LNCAP (cell line): Measurements from ENCODE around the gene NCOA6.

Experiments used
- CTCF ChIP-seq: fragments of 450-650 bp; IDR thresholded peaks from 2 replicates; pipeline ENCODE4 v1.5.1; 2017; ENCODE audit warnings: mild to moderate bottlenecking

Gene NCOA6

GRCh38 chr20:34755367-34755766, 70.1 kb downstream of the NCOA6 start:
- TF ChIP-seq CTCF, result no peak

DNA sequence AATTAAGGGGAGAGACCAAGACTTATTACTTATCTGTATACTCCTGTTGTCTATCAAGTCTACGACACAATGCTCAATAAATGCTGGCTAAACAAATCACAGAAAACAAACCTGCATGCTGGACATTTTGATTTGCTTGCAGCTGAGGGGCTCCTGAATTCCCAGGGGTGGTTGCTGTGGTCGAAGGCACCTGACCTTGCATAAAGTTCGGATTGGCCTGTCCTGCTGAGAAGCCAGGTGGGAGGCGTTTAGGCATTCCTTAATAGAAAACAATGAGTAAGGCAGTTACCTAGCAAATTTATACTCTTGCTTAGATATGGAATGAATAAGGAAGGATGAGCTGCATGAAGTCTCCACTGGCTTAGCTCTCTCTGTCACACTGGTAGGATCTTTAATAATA, 70.8 kb downstream of the NCOA6 start:
- TF ChIP-seq CTCF, result no peak

DNA sequence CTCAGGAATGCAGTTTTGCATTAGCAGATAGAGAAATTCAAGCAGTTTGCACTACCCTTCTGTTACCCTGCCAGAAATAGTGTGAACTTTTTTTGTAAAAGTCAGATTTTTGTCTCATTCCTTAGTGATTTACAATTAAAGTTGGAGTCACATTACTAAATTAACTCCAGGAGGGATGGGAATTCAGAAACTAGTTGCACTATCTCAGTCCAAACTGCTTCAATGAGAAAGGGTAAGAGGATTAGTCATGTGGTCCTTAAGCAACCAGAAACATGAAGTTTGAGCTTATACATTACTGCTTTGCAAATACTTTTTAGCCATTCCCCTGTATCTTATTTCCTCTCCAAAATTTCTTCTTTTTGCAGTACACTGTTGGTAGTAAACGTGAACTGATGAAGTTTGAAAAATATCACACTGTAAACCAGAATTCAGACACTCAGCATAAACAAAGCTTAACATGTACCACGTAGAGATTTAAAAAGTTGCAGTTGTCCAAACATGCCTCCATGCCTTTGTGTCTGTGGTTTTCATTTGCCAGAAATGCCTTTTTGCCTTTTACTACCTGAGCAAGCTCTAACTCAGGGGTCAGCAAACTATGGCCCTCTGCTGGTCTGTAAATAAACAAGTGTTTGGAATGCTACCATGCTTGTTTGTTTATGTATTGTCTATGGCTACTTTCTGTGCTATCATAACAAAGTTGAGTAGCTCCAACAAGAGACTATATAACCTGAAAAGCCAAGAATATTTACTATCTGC, 71.6 kb downstream of the NCOA6 start:
- no peak for TF ChIP-seq CTCF

- TF ChIP-seq CTCF, result no peak
Measured at GRCh38 chr20:34751453-34751852, 74.0 kb downstream of the NCOA6 start.

GRCh38 chr20:34750484-34750883, 75.0 kb downstream of the NCOA6 start:
- no peak for TF ChIP-seq CTCF

DNA sequence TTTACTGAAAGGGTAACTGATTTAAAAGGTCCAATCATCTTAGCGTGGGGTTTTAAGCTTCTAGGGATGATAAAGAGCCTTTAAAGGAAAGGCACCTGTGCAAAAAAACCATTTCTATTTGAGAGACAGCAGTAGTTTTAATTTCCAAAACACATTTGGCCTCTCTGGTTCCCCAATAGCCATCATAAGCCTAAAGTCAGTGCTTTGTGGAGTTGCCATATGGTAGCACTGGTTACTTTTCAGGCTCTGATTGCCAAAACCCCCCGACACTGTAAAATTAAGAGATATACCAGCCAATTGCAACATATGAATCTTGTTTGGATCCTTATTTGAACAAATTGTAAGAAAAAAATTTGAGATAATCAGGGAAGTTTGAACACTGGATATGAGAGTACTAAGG, 76.7 kb downstream of the NCOA6 start:
- no peak for TF ChIP-seq CTCF

GRCh38 chr20:34747479-34747878, 78.0 kb downstream of the NCOA6 start:
- TF ChIP-seq CTCF, result no peak

GRCh38 chr20:34746674-34747073, 78.8 kb downstream of the NCOA6 start:
- TF ChIP-seq CTCF, result no peak
